Parathyroid adenoma (tissue), 2 donors: Measurements from ENCODE around the gene B4GALT6.
A peak's percentile ranks its signal among the peaks of the same experiment; 100 is the strongest.

Experiments used
- H2AFZ ChIP-seq: fragments of 300-600 bp; sonication (generic); one replicate; pipeline ENCODE4 v1.7.0; 2017; ENCODE audit warnings: antibody characterized with exemption, mild to moderate bottlenecking
- H3K27ac ChIP-seq: fragments of 300-600 bp; sonication (generic); one replicate; pipeline ENCODE4 v1.7.0; 2017
- H3K27me3 ChIP-seq: fragments of 300-600 bp; sonication (generic); one replicate; pipeline ENCODE4 v1.7.0; 2017; ENCODE audit warnings: low read length; ENCODE audit not compliant: control insufficient read depth, insufficient read depth
- H3K36me3 ChIP-seq: fragments of 300-600 bp; sonication (generic); one replicate; pipeline ENCODE4 v1.7.0; 2017; ENCODE audit warnings: low read length; ENCODE audit not compliant: control insufficient read depth, insufficient read depth
- H3K4me1 ChIP-seq: fragments of 300-600 bp; sonication (generic); one replicate; pipeline ENCODE4 v1.7.0; 2017; ENCODE audit warnings: control low read depth
- H3K4me2 ChIP-seq: fragments of 300-600 bp; sonication (generic); one replicate; pipeline ENCODE4 v1.7.0; 2017; ENCODE audit warnings: low read length
- H3K4me3 ChIP-seq: fragments of 300-600 bp; sonication (generic); one replicate; pipeline ENCODE4 v1.7.0; 2017; ENCODE audit warnings: low read depth, low read length
- H3K79me2 ChIP-seq: fragments of 300-600 bp; sonication (generic); one replicate; pipeline ENCODE4 v1.7.0; 2017; ENCODE audit warnings: control low read depth
- H3K9ac ChIP-seq: fragments of 300-600 bp; sonication (generic); one replicate; pipeline ENCODE4 v1.7.0; 2017; ENCODE audit warnings: mild to moderate bottlenecking
- H3K9me3 ChIP-seq: fragments of 300-600 bp; sonication (generic); one replicate; pipeline ENCODE4 v1.7.0; 2017; ENCODE audit warnings: low read length; ENCODE audit not compliant: control insufficient read depth
- CTCF ChIP-seq: fragments of 300-600 bp; sonication (generic); IDR thresholded peaks from one replicate; pipeline ENCODE4 v1.7.0; 2017; ENCODE audit warnings: antibody characterized with exemption, mild to moderate bottlenecking
- donor health status: primary hyperparathyroidism.

Gene B4GALT6

GRCh38 chr18:31633392-31634330 lies 50.7 kb downstream of the B4GALT6 start:
- no peak overlapping the region for H3K4me2 ChIP-seq
- H3K36me3 ChIP-seq = no peaks in the 10 kb centered on the region
- no peaks in the 10 kb centered on the region for H3K27me3 ChIP-seq
- no peak overlapping the region for H3K27ac ChIP-seq
- no peaks in the 10 kb centered on the region for H3K9me3 ChIP-seq
- no peak overlapping the region for H3K9ac ChIP-seq
- no peak for TF ChIP-seq CTCF
- H3K4me1 ChIP-seq = no peaks in the 10 kb centered on the region
- no peak overlapping the region for H2AFZ ChIP-seq
- H3K4me3 ChIP-seq = no peak overlapping the region
- peaks cover 2% of the 10 kb centered on the region for H3K79me2 ChIP-seq

- H3K9me3 ChIP-seq = no peaks in the 10 kb centered on the region
- H3K79me2 ChIP-seq = peaks cover 2% of the 10 kb centered on the region
- H3K4me3 ChIP-seq = no peak overlapping the region
- no peaks in the 10 kb centered on the region for H3K27me3 ChIP-seq
- H3K4me2 ChIP-seq = no peak overlapping the region
- TF ChIP-seq CTCF = no peak
- no peaks in the 10 kb centered on the region for H3K36me3 ChIP-seq
- H3K4me1 ChIP-seq = no peaks in the 10 kb centered on the region
- no peak overlapping the region for H3K9ac ChIP-seq
- H2AFZ ChIP-seq = no peak overlapping the region
- H3K27ac ChIP-seq = no peak overlapping the region
Observed at GRCh38 chr18:31632356-31632755, 52.0 kb downstream of the B4GALT6 start.

- H2AFZ ChIP-seq = no peak overlapping the region
- H3K9ac ChIP-seq = no peak overlapping the region
- no peak overlapping the region for H3K4me2 ChIP-seq
- H3K36me3 ChIP-seq = no peaks in the 10 kb centered on the region
- no peak overlapping the region for H3K27ac ChIP-seq
- peaks cover 2% of the 10 kb centered on the region for H3K79me2 ChIP-seq
- H3K27me3 ChIP-seq = no peaks in the 10 kb centered on the region
- no peak for TF ChIP-seq CTCF
- H3K4me1 ChIP-seq = no peaks in the 10 kb centered on the region
- H3K9me3 ChIP-seq = no peaks in the 10 kb centered on the region
- H3K4me3 ChIP-seq = no peak overlapping the region
Observed at GRCh38 chr18:31631526-31631925, 52.9 kb downstream of the B4GALT6 start.

- Histone ChIP-seq H3K9me3 (no peaks in the 10 kb centered on the region), H3K4me1 (no peaks in the 10 kb centered on the region), H3K79me2 (peaks cover 2% of the 10 kb centered on the region), H3K27ac (no peak overlapping the region), H2AFZ (no peak overlapping the region), H3K36me3 (no peaks in the 10 kb centered on the region), H3K27me3 (no peaks in the 10 kb centered on the region), H3K9ac (no peak overlapping the region), H3K4me3 (no peak overlapping the region), H3K4me2 (no peak overlapping the region)
- TF ChIP-seq CTCF = no peak
Observed at GRCh38 chr18:31630549-31630948, 53.8 kb downstream of the B4GALT6 start.

GRCh38 chr18:31626409-31626808 lies 58.0 kb downstream of the B4GALT6 start:
- Histone ChIP-seq H3K27ac (no peak overlapping the region), H2AFZ (no peak overlapping the region), H3K4me3 (no peak overlapping the region), H3K4me2 (no peak overlapping the region), H3K79me2 (no peaks in the 10 kb centered on the region), H3K4me1 (no peaks in the 10 kb centered on the region), H3K9me3 (no peaks in the 10 kb centered on the region), H3K9ac (no peak overlapping the region), H3K36me3 (no peaks in the 10 kb centered on the region), H3K27me3 (no peaks in the 10 kb centered on the region)
- peak; percentile 39 for TF ChIP-seq CTCF
